HG02870 (cell line): ENCODE measurements around the gene PRSS38.

Source experiments
- ATAC-seq: cut with Tn5 transposase; IDR thresholded peaks from one replicate; pipeline ENCODE4 v1.9.1; 2021; ENCODE audit warnings: mild to moderate bottlenecking, moderate library complexity; ENCODE audit not compliant: unreplicated experiment

The PRSS38 gene

DNA sequence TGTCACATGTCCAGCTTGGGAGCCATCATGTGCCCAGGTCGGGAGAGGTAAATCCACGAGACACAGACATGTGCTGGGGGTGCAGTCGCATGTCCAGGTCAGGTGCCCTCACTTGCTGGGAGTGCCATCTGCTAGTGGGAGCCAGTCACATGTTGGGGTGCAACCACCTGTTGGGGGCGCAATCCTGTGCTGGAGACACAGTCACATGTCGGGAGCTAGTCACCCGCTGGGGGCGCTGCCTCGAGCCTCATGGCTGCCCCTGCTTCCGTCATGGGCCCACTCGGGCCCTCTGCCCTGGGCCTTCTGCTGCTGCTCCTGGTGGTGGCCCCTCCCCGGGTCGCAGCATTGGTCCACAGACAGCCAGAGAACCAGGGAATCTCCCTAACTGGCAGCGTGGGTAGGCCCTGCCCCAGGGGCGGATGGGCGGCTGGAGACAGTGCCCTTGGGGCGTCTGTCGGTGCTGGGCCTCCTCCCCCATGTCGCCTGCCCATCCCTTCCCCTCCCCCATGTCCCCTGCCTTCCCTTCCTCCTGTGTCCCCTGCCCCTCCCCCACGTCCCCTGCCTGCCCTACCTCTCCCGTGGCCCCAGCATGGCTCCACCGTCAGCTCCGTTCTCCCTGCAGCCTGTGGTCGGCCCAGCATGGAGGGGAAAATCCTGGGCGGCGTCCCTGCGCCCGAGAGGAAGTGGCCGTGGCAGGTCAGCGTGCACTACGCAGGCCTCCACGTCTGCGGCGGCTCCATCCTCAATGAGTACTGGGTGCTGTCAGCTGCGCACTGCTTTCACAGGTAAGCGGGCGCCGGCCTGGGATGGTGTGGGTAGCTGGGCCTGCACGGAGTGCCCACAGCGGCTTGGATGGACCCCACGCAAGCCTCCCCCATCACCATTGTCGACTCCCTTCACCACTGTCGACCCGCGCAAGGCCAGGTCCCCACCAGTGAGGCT, at the start of gene PRSS38:
TSS of gene PRSS38 (plus strand) at position 208 of the 942 bp plus-strand sequence. CDS start at position 250, 42 bp downstream.
- ATAC-seq, result no peak

DNA sequence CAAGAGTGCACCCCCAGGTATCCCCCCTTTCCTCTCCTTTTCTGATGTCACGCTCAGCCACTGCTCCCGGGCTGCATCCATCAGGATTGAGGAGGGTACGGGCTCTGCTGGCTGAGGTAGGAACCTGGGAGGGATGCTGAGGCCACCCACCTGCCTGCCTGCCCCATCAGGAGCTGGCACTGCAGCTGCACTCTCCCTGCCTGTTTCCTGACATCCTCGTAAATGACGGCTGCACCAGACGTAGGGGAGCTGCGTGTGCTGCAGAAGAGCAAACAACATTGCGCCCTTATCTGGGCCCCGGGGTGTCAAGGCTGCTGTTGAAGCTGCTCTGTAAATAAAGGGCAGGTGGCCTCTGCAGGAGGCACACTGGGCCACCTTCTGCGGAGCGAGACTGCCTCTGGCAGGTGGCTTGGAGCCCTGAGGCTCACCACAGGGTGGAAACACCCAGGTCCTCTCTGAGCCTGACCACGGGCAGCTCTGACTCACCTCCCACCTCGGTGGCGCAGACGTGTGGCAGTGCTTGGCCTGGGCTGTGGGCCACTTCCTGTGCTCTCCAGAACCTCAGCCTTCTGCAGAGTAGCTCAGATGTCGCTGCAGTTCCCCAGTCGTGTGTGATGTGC, 49.4 kb upstream of the PRSS38 start:
- peak; percentile 36 for ATAC-seq

- no peak for ATAC-seq
Measured at GRCh38 chr1:227766653-227767277, 48.7 kb upstream of the PRSS38 start.

DNA sequence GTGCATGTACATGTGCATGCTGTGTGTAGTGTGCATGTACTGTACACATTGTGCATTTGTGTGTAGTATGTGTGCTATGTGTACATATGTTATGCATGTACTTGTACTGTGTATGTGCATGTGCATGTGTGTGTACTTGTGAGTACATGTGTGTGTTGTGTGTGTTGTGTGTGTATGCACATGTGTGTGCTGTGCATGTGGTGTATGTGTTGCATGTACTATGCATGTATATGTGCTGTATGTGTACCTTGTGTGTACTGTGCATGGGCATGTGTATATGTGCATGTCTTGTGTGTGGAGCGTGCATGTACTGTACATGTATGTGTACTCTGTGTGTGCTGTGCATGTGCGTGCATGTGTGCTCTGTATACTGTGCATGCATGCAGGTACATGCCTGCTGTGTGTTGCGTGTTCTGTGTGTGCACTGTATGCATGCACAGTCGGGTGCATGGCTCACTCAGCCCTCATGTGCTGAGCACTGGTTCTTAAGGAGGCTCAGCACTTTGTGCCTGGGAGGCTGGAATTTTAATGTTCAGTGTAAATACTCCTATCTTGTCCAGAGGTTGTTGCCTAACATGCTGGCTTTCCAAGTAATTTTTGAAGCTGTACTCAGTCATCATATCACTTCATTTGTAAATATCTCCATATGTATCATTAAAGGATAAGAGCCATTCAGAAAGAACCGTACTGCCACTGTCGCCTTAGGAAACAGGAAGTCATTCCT, 47.9 kb upstream of the PRSS38 start:
- ATAC-seq, result no peak

- ATAC-seq, result no peak
Measured at GRCh38 chr1:227768125-227768439, 47.4 kb upstream of the PRSS38 start.

GRCh38 chr1:227768640-227769039, 46.8 kb upstream of the PRSS38 start:
- no peak for ATAC-seq

- no peak for ATAC-seq
Measured at GRCh38 chr1:227769047-227769935, 46.2 kb upstream of the PRSS38 start.

DNA sequence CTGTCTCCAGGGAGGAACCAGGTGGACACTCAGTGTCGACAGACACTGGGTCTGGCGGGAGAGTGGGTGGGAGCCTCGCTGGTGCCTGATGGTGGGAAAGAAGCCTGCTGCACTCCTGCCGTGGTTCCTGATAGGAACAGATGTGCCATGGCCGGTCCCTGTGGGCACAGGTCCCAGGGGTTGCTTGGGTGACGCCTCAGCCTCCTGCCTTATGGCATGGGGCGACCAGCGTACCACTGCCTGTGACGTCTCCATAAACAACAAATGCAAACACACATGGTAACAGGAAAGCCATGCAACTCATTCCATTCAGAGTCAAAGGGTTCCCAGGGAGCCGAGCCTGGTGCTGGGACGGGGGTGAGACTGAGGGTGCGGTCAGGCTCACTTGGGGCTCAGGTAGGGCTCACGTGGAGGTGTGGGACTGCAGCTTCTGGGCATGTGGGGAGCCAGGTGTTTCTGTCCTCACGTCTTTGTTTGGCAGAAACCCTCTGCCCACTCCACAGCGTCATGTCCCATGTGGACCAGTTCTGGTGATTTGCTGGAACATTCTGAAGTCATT, 45.5 kb upstream of the PRSS38 start:
- ATAC-seq, result no peak

DNA sequence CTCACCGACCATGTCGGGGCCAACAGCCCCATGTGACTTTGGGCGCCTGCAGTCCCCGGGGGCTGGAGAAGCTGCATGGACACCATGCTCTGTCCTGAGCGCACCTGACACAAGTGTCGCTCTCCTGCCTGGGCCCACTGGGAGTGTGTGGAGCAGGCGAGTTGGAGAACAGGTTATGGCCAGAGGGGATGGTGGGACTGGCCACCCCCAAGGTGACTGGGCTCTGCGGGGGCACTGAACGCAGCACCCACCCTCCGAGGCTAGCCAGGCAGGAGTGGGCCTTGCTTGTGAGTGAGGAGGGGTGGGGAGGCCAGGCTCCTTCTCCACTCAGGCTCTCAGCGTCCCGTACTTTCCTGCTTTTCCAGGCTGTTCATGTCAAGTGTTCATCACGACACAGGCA, 44.7 kb upstream of the PRSS38 start:
- ATAC-seq, result no peak

GRCh38 chr1:227771326-227771725, 44.1 kb upstream of the PRSS38 start:
- no peak for ATAC-seq

DNA sequence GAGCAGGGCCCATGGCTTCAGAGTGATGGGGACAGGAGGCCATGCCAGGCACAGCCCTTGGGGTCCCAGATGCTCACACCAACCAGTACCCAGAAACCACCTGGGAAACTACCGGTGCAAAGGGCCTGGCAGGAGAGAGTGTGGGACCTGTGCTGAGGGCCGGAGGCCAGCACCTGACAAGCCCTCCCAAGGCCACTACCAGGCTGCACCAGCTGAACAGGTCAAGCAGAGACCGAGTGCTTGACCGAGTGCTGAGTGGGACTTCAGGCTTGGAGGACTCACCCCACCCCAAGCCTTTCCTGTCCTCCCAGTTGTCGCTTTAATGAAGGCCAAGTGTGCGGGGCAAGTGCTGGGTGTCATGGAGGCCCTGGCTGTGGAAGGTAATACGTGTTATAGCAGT, 43.7 kb upstream of the PRSS38 start:
- ATAC-seq, result no peak

- ATAC-seq, result no peak
Measured at GRCh38 chr1:227773558-227773957, 41.9 kb upstream of the PRSS38 start.

DNA sequence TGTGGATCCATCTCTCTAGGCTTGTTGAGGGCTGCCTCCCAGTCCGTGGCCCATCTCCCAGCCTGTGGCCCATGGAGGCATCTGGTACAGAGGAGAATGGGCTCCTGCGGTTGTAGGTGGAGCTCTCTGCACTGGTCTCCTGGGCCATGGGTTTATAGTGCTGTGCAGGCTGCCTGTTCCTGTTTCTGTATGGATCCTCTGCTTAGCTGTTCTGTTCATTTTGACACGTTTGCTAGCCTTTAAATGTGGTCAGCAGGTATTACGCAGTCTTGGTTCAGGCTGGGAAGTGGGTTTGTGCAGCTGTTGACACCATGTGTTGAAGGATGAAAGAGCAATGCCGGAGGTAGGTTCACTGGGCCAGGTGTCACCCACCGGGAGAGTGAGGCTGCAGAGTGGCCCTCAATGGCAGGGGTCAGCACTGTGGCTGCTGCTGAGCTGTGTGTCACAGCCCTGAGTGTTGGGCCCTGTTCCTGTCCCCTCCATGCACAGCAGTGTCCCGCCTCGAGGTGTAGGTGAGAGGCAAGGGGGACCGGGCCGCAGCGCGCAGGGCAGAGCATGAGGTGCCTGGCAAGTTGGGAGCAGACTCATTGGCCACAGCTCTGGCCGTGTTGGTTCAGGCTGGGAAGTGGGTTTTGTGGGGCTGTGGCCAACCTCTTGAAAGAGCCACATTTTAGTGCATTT, 41.3 kb upstream of the PRSS38 start:
- ATAC-seq, result no peak

DNA sequence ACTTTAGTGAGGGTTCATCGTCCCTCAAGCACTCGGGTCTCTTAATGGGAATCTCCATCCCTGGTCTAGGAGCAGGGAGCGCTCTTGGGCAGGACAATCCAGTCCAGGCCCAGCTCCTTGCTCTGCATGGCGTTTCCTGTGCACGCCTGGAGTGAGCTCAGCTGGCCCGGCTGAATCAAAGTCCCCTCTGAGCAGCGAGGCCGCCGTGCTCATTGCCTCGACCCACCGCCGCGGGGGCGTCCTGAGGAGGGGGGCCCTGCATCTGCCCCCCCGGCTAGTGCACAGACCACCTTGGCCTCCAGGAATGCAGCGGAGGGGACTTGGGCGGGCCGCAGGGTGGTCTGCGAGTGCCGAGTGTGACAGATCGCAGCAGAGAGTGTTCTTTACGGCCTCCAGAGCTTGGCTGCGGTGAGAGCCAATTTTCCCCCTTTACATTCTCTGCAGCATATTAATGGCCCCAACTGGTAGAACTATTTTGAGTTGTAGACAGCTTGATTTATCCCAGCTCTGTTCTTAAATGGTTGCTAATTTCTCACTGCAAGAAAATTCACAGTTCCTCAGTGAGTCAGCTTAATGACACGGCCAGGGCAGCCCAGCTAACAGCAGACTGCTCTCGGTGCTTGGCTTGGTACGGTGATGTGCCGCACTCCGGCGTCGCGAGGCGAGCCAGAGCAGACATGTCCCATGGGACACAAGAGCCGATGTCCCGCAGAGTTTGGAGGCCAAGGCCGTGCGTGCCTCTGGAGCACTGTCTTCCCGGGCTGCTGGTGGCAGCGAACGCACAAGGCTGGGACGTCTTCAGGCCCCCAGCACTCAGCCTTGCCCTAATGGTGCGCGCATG, 40.4 kb upstream of the PRSS38 start:
- ATAC-seq, result no peak

GRCh38 chr1:227775841-227776240, 39.6 kb upstream of the PRSS38 start:
- ATAC-seq, result no peak

DNA sequence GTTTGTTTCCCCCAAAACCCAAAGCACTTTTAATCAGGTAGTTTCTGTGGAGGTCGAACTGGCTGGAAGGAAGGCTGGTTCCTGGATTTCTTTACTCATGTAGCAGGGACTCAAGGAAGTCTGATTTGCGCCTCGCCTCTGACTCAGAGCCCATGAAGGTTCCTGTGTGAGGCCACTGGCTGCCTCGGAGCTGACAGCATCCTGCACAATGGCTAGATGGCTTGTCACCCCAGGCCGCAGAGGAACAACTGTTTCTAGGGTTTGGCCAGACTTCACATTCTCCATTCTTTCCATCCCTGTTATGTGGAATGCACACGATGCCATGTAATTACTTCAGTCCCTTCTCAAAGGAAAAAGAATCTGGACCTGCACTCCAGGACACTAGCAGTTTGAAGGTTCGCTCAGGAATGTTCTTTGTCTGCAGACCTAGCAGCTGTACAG, 39.1 kb upstream of the PRSS38 start:
- ATAC-seq, result no peak

- no peak for ATAC-seq
Measured at GRCh38 chr1:227777156-227777555, 38.3 kb upstream of the PRSS38 start.

DNA sequence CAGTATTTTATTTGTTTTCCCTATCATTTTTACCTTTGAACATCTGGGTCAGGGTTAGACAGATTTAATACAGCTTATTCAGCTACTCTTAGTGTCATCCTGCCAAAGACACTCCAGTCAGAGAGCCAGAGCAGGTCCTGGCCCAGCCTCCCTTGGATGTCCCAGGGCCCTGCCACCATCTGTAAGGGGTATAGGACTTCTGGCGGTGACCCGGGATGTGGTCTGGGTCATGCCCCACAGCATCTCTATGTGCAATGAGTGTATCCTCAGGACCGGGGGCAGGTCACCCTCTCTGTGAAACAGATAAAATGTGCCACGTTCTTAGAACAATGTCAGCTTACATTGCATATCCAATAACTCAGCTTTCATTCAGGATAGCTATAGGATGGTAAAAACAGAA, 37.8 kb upstream of the PRSS38 start:
- no peak for ATAC-seq
